MCF 10A (cell line): Measurements from ENCODE around the gene ST3GAL6. TPM values are rescaled to one million over a fixed set of nuclear protein-coding genes. Genes with fewer than 3 reads are reported as not detected.

Experiments
- BruUV-seq: library from RNA; stranded (reverse); fragments of 400-500 nt; replicated peaks from 2 replicates; lab custom pipeline; 2021; lab: Mats Ljungman, UMichigan
- CTCF ChIA-PET: fragments of 300-600 bp; sonication (Branson Sonifier 250); formaldehyde crosslinking; extraction: SDS; loops from one replicate; lab custom pipeline; 2021; ENCODE audit warnings: antibody characterized with exemption, inconsistent platforms; lab: Yijun Ruan, JAX
- POLR2A ChIA-PET: fragments of 300-600, 350-650 bp; sonication (Branson Sonifier 250); formaldehyde crosslinking; extraction: SDS; loops from one replicate; lab custom pipeline; 2020; ENCODE audit warnings: antibody characterized with exemption, inconsistent platforms; lab: Yijun Ruan, JAX
- DNase-seq: peaks from one replicate; pipeline ENCODE4 v3.0.0-alpha.2; 2018; ENCODE audit not compliant: unreplicated experiment
- H3K27ac Mint-ChIP-seq: one replicate; pipeline ENCODE4 v1.8.0; 2022; ENCODE audit warnings: mild to moderate bottlenecking, low read depth, mixed read lengths; ENCODE audit not compliant: unreplicated experiment
- H3K27me3 Mint-ChIP-seq: one replicate; pipeline ENCODE4 v1.8.0; 2022; ENCODE audit warnings: mixed read lengths; ENCODE audit not compliant: insufficient read depth, unreplicated experiment
- H3K36me3 Mint-ChIP-seq: one replicate; pipeline ENCODE4 v1.8.0; 2022; ENCODE audit warnings: mild to moderate bottlenecking, moderate library complexity, mixed read lengths; ENCODE audit not compliant: insufficient read depth, unreplicated experiment
- H3K4me1 Mint-ChIP-seq: one replicate; pipeline ENCODE4 v1.8.0; 2022; ENCODE audit warnings: mixed read lengths; ENCODE audit not compliant: insufficient read depth, unreplicated experiment
- H3K4me3 Mint-ChIP-seq: one replicate; pipeline ENCODE4 v1.8.0; 2022; ENCODE audit warnings: mild to moderate bottlenecking, moderate library complexity, mixed read lengths; ENCODE audit not compliant: unreplicated experiment
- H3K9me3 Mint-ChIP-seq: one replicate; pipeline ENCODE4 v1.8.0; 2022; ENCODE audit warnings: mixed read lengths; ENCODE audit not compliant: unreplicated experiment
- CTCF ChIP-seq: fragments of 200-600 bp; IDR thresholded peaks from one replicate; pipeline ENCODE4 v1.8.0; 2022; ENCODE audit warnings: antibody characterized with exemption, mild to moderate bottlenecking; ENCODE audit not compliant: unreplicated experiment
- intact Hi-C: fragments of 100-400 bp; cut with micrococcal nuclease; formaldehyde crosslinking; loops from 2 replicates; pipeline ENCODE4 v1.14.1; 2022
- total RNA-seq: library from RNA; stranded (reverse); gene quantifications from 2 replicates; pipeline ENCODE4 v1.2.3, GENCODE V29; 2022

The ST3GAL6 gene
- total RNA-seq, 1 experiment from 2014 or later, result 1.2 TPM

DNA sequence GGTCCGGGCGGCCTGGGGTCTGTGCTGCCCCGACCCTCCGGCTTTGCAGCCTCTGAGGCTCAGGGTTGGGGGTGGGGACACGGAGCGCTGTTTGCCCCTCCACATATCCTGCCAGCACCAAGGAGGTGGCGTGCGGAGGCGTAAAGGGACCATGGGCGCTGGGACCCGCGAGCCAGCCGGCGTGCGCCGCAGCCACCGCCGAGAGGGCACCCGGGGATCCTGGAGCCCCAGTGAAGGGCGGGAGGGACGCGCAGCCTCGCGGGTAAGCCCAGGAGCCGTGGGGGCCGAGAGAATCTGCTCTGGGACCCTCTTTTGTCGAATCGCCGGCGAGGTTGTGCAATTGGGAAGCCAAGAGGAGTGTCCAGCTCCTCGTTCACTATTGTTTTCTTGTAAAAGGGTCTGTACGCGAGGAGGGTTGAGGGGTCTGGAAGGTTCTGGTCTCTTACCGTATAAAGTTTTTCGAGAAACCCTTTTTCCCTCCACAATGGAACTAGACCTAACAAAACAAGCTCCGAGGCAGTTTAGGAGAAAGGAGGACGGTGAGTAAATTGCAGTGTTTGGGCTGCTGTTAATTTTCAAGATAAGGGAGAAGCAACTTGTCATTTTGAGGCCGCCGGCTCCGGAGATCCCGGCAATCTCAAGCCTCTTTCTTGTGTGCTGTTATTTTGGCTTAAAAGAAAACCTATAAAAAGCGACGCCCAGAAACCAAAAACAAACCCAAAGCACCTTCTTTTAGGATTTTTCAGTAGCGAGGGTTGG lies 29.9 kb upstream of the ST3GAL6 start:
- Mint-ChIP-seq H3K36me3 (no peaks in the 10 kb centered on the region), H3K4me1 (peaks cover 12% of the 10 kb centered on the region), H3K27ac (peak overlapping the region; percentile 30), H3K4me3 (peak overlapping the region; percentile 76), H3K9me3 (peaks cover 8% of the 10 kb centered on the region), H3K27me3 (no peaks in the 10 kb centered on the region)
- CTCF ChIA-PET, result interaction anchor here (0.7 to 1.5 kb wide), 9 partner anchors 23 to 772 kb away, joined by 3 to 6 read pairs (median 3); no protein-coding TSS in a partner anchor
- POLR2A ChIA-PET, result interaction anchor here (0.7 to 3.2 kb wide), 4 partner anchors 11 to 351 kb away, joined by 3 to 19 read pairs (median 6); no protein-coding TSS in a partner anchor
- intact Hi-C loops, result loop anchor here (2.0 kb wide), 1 partner anchor 46 kb away; no protein-coding TSS in a partner anchor
- no peak for TF ChIP-seq CTCF
- peak; percentile 14 for DNase-seq
- no TSS peak for BruUV-seq

GRCh38 chr3:98733812-98734281 lies 29.3 kb upstream of the ST3GAL6 start:
- ChIA-PET CTCF (interaction anchor here (0.7 to 1.5 kb wide), 5 partner anchors 22 to 772 kb away, joined by 3 to 6 read pairs (median 3); no protein-coding TSS in a partner anchor), POLR2A (interaction anchor here (0.7 to 3.2 kb wide), 2 partner anchors 44 to 350 kb away, joined by 3 to 19 read pairs; no protein-coding TSS in a partner anchor)
- no peak for TF ChIP-seq CTCF
- BruUV-seq, result no TSS peak
- peaks cover 8% of the 10 kb centered on the region for H3K9me3 Mint-ChIP-seq
- H3K4me3 Mint-ChIP-seq, result peak overlapping the region; percentile 76
- peaks cover 12% of the 10 kb centered on the region for H3K4me1 Mint-ChIP-seq
- no peak for DNase-seq
- H3K27me3 Mint-ChIP-seq, result no peaks in the 10 kb centered on the region
- peak overlapping the region; percentile 30 for H3K27ac Mint-ChIP-seq
- no peaks in the 10 kb centered on the region for H3K36me3 Mint-ChIP-seq
- intact Hi-C loops, result loop anchor here (2.0 kb wide), 1 partner anchor 45 kb away; no protein-coding TSS in a partner anchor

- H3K4me3 Mint-ChIP-seq, result peak overlapping the region; percentile 76
- no peaks in the 10 kb centered on the region for H3K36me3 Mint-ChIP-seq
- peaks cover 12% of the 10 kb centered on the region for H3K4me1 Mint-ChIP-seq
- H3K27me3 Mint-ChIP-seq, result no peaks in the 10 kb centered on the region
- intact Hi-C loops, result no loop called here
- peaks cover 8% of the 10 kb centered on the region for H3K9me3 Mint-ChIP-seq
- no peak for DNase-seq
- CTCF ChIA-PET, result interaction anchor here (0.7 to 1.2 kb wide), 2 partner anchors 137 to 773 kb away, joined by 3 read pairs; no protein-coding TSS in a partner anchor
- no peak overlapping the region for H3K27ac Mint-ChIP-seq
- TF ChIP-seq CTCF, result no peak
- no TSS peak for BruUV-seq
- POLR2A ChIA-PET, result interaction anchor here (3.2 kb wide), 1 partner anchor 44 kb away, joined by 19 read pairs; no protein-coding TSS in a partner anchor
These were observed 28.8 kb upstream of the ST3GAL6 start for GRCh38 chr3:98734306-98734705.

DNA sequence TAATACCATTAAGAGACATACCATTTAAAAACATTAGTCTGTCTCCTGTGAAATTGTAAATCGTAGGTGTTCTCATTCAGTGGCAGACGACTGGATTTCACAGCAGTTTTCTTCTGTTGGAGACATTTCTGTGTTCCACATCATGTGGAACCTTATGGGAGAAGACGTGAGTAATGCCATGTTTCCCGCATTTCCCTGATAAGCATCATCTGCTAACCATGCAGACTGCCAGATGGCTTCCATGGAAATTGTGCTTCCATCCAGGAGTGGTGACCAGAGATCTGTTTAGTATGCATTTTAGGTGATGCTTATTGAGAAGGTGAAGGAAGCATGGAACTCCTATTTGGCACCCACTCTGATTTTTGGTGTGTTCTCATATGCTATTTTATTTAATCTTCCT lies 28.4 kb upstream of the ST3GAL6 start:
- Mint-ChIP-seq H3K36me3 (no peaks in the 10 kb centered on the region), H3K27me3 (no peaks in the 10 kb centered on the region), H3K27ac (no peak overlapping the region), H3K9me3 (peaks cover 8% of the 10 kb centered on the region), H3K4me1 (peaks cover 12% of the 10 kb centered on the region), H3K4me3 (peak overlapping the region; percentile 76)
- no TSS peak for BruUV-seq
- DNase-seq, result no peak
- intact Hi-C loops, result no loop called here
- no peak for TF ChIP-seq CTCF
- CTCF ChIA-PET, result interaction anchor here (0.6 kb wide), 1 partner anchor 71 kb away, joined by 3 read pairs; no protein-coding TSS in a partner anchor
- POLR2A ChIA-PET, result no interaction called here
